ENCODE measurements around the gene JCAD. TPM values are rescaled to one million over a fixed set of nuclear protein-coding genes. Genes with fewer than 3 reads are reported as not detected.

JCAD gene
- polyA plus RNA-seq, 1 of the 3 experiments (the other 2 are of a cell fraction) = 19.0 TPM

DNA sequence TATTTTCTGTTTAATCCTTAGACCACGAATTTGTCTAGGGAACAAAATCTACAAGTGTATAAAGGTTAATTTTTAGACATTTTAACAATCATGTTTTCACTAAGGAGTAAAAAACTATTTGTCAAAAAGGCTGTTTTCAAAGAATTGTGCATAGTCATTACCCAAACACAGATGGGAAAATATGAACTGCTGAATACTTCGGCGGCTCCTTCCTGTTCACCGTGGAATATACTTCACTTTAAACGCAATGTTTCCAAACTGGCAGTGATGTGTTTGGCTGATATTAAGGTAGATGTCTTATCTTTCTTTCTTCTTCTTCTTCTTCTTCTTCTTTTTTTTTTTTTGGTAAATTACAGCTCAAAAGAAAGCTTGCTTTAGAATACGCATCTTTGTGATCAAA lies 41.4 kb downstream of the JCAD start:
- TF ChIP-seq TAF1 (IDR thresholded peaks at IDR 0.05; ENCODE audit: borderline replicate concordance, low read depth, low read length) (no peak), GATA2 (CRISPR knock-in tag; IDR thresholded peaks at IDR 0.05) (no peak), POLR2AphosphoS5 (IDR thresholded peaks at IDR 0.05; ENCODE audit: low read depth, low read length) (no peak), IRF3 (IDR thresholded peaks at IDR 0.05; ENCODE audit: low read depth, low read length) (no peak), TEAD4 (IDR thresholded peaks at IDR 0.05; ENCODE audit: borderline replicate concordance, insufficient read depth) (no peak)
- Histone ChIP-seq H3K9me2 (no peaks in the 10 kb centered on the region), H2AFZ (ENCODE audit: low read depth) (no peak overlapping the region), H3K79me2 (ENCODE audit: insufficient read depth) (peaks cover 29% of the 10 kb centered on the region), H3K9ac (no peak overlapping the region), H3K36me3 (replicated peaks in 1 of 2; ENCODE audit: control insufficient read depth in 1 of 2, insufficient read depth in 2 of 2, low read length in 1 of 2) (peaks cover 47 to 71% of the 10 kb centered on the region in 2 experiments), H3K4me2 (no peak overlapping the region), H3K4me1 (ENCODE audit: control insufficient read depth in 1 of 2, insufficient read depth in 2 of 2, low read depth in 1 of 2, low read length in 1 of 2) (peaks cover 9 to 23% of the 10 kb centered on the region in 2 experiments; a peak in 3 of 4 replicates), H3K27me3 (ENCODE audit: insufficient read depth) (no peaks in the 10 kb centered on the region), H3K9me3 (no peaks in the 10 kb centered on the region), H3K4me3 (ENCODE audit: low read depth in 2 of 2, low read length in 1 of 2) (no peak overlapping the region), H3F3A (replicated peaks; ENCODE audit: insufficient read depth) (peaks cover 32% of the 10 kb centered on the region), H4K20me1 (ENCODE audit: insufficient read depth) (peaks cover 22% of the 10 kb centered on the region), H3K27ac (ENCODE audit: low read depth in 2 of 2, low read length in 1 of 2) (no peak overlapping the region)
- CTCF ChIA-PET = no interaction called here
- DNase-seq = no peak
- WGBS (ENCODE audit: low lambda C conversion rate) = 93% methylated on average over 6 of the region's 6 CpGs
- POLR2A ChIA-PET = no interaction called here

- H3K36me3 ChIP-seq (replicated peaks in 1 of 2; ENCODE audit: control insufficient read depth in 1 of 2, insufficient read depth in 2 of 2, low read length in 1 of 2) = peaks cover 47 to 71% of the 10 kb centered on the region in 2 experiments
- TF ChIP-seq MXI1 (IDR thresholded peaks at IDR 0.05; ENCODE audit: low read depth, low read length) (no peak), EZH2phosphoT487 (IDR thresholded peaks at IDR 0.05; ENCODE audit: borderline replicate concordance, low read depth) (no peak), FOXM1 (IDR thresholded peaks at IDR 0.05; ENCODE audit: low read depth) (no peak), FOXJ3 (CRISPR knock-in tag; IDR thresholded peaks at IDR 0.05) (no peak), CHD2 (IDR thresholded peaks at IDR 0.05; ENCODE audit: low read length, partially characterized antibody) (no peak), RXRA (IDR thresholded peaks at IDR 0.05; ENCODE audit: borderline replicate concordance, low read depth) (no peak), NRF1 (IDR thresholded peaks at IDR 0.05; ENCODE audit: low read depth, low read length) (no peak), USF1 (IDR thresholded peaks at IDR 0.05; ENCODE audit: borderline replicate concordance, low read depth) (no peak)
- TF ChIP-seq, protein P1, sequence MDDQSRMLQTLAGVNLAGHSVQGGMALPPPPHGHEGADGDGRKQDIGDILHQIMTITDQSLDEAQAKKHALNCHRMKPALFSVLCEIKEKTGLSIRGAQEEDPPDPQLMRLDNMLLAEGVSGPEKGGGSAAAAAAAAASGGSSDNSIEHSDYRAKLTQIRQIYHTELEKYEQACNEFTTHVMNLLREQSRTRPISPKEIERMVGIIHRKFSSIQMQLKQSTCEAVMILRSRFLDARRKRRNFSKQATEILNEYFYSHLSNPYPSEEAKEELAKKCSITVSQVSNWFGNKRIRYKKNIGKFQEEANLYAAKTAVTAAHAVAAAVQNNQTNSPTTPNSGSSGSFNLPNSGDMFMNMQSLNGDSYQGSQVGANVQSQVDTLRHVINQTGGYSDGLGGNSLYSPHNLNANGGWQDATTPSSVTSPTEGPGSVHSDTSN (IDR thresholded peaks at IDR 0.05) = no peak
- TF ChIP-seq, protein P2, sequence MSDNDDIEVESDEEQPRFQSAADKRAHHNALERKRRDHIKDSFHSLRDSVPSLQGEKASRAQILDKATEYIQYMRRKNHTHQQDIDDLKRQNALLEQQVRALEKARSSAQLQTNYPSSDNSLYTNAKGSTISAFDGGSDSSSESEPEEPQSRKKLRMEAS (IDR thresholded peaks at IDR 0.05; ENCODE audit: low read depth) = no peak
- no peak overlapping the region for H2AFZ ChIP-seq (ENCODE audit: low read depth)
- no peak overlapping the region for H3K4me3 ChIP-seq (ENCODE audit: low read depth in 2 of 2, low read length in 1 of 2)
- peaks cover 36% of the 10 kb centered on the region for H3F3A ChIP-seq (replicated peaks; ENCODE audit: insufficient read depth)
- H3K27ac ChIP-seq (ENCODE audit: low read depth in 2 of 2, low read length in 1 of 2) = no peak overlapping the region
- no peaks in the 10 kb centered on the region for H3K9me2 ChIP-seq
- no peak overlapping the region for H3K9ac ChIP-seq
- H3K9me3 ChIP-seq = no peaks in the 10 kb centered on the region
- POLR2A ChIA-PET = no interaction called here
- no peaks in the 10 kb centered on the region for H3K27me3 ChIP-seq (ENCODE audit: insufficient read depth)
- H3K4me2 ChIP-seq = no peak overlapping the region
- H3K4me1 ChIP-seq (ENCODE audit: control insufficient read depth in 1 of 2, insufficient read depth in 2 of 2, low read depth in 1 of 2, low read length in 1 of 2) = peaks cover 9 to 23% of the 10 kb centered on the region in 2 experiments; a peak in 3 of 4 replicates
- 97% methylated on average over 6 of the region's 6 CpGs for WGBS (ENCODE audit: low lambda C conversion rate)
- no peak for DNase-seq
- peaks cover 21% of the 10 kb centered on the region for H4K20me1 ChIP-seq (ENCODE audit: insufficient read depth)
- CTCF ChIA-PET = no interaction called here
- peaks cover 25% of the 10 kb centered on the region for H3K79me2 ChIP-seq (ENCODE audit: insufficient read depth)
These were observed 41.8 kb downstream of the JCAD start for GRCh38 chr10:30017556-30017955.
